ENCODE measurements around the gene CFAP65. TPM values are rescaled to one million over a fixed set of nuclear protein-coding genes. Genes with fewer than 3 reads are reported as not detected.

Gene CFAP65
- total RNA-seq, 6 experiments from 2014 or later = not detected

GRCh38 chr2:218988164-218988563 lies 53.2 kb downstream of the CFAP65 start:
- DNase-seq = no peak
- H3K4me1 ChIP-seq = peaks cover 0 to 5% (median under 1%) of the 10 kb centered on the region in 4 donors
- intact Hi-C loops (cut with DNase I) = no loop called here
- H3K27ac ChIP-seq = no peak overlapping the region
- H3K9me3 ChIP-seq = no peaks in the 10 kb centered on the region
- TF ChIP-seq CTCF (IDR thresholded peaks at IDR 0.05) = no peak
- WGBS (ENCODE audit: insufficient coverage, low coverage, low lambda C conversion rate, missing lambda C conversion rate) = 57% methylated on average over 2 of the region's 3 CpGs
- peaks cover 11 to 35% of the 10 kb centered on the region in 2 donors for H3K27me3 ChIP-seq
- H3K36me3 ChIP-seq = no peaks in the 10 kb centered on the region
- H3K4me3 ChIP-seq = no peak overlapping the region
- ATAC-seq = no peak

DNA sequence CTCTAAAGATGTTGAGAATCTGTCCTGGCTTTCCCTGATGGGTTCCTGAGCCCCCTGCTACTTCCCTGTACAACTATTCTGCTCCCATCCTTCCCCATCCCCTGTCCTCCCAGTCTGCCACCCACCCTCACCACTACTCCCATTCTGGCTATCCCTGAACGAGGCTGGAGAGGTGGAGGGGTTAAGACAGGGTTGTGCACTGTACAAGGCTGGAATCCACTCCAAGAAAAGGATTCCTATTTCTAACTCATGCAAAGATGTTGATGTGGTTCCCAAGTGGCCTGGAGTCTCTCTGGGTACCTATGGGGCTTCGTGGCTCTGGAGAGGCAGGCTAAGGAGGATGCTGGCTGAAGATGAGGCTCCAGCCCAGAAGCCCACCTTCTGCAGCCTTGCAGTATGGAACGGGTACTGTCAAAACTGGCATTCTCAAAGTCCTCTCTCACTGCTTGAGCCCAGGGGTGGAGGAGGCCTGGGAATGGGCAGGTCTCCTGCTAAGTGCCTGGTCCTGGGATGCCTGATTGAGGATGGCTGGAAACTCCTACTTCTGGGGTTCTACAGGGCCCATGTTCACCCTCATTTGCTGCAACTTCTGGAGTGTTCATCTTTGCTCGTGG lies 55.1 kb downstream of the CFAP65 start:
- WGBS (ENCODE audit: insufficient coverage, low coverage, low lambda C conversion rate, missing lambda C conversion rate) = 32% methylated on average over 2 of the region's 4 CpGs
- no peak for DNase-seq
- intact Hi-C loops (cut with DNase I) = no loop called here

DNA sequence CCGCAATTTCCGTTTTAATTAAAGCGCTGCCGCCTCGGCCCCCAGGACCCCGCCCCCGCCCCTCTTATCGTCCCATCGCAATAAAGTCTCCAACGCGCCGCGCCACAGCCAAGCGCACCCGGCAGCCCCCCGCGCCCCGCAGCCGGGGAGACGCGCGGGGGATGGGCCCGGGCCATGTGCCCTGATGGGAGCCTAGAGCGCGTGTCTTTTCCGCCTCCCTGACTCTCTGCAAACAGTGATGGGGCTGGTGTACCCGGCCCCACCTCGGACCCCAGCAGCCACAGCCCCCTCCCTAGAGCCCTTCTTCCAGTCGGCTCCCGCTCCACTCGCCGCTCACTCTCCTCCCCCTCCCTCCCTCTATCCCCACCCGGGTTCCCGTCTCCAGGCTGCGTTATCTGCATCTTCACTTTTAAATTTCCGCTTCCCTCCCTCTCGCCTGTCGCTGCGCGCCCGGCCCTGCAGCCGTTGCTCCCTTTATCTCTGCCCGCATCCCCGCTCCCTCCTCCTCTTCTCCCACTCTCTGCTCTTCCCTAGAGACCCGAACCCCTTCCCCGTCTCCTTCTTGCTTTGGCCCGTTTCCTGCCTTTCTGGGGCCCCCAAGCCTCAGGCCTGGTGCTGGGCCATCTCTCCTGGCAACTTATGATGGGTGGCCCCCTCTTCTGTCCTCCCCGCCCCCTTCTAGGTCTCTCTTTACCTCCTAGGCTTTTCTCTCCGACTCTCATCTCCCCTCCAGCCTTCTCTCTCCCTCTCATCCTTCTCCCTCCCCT lies 55.8 kb downstream of the CFAP65 start:
- peaks cover 0 to 20% (median 3%) of the 10 kb centered on the region in 4 donors for H3K4me1 ChIP-seq
- no peaks in the 10 kb centered on the region for H3K9me3 ChIP-seq
- TF ChIP-seq POLR2A (IDR thresholded peaks at IDR 0.05) (no peak), CTCF (IDR thresholded peaks at IDR 0.05) (no peak)
- DNase-seq (no peak), ATAC-seq (no peak)
- H3K4me3 ChIP-seq = no peak overlapping the region
- intact Hi-C loops (cut with DNase I) = no loop called here
- no peak overlapping the region for H3K27ac ChIP-seq
- peaks cover 19 to 35% of the 10 kb centered on the region in 2 donors for H3K27me3 ChIP-seq
- 5% methylated on average over 37 of the region's 49 CpGs for WGBS (ENCODE audit: insufficient coverage, low coverage, low lambda C conversion rate, missing lambda C conversion rate)
- H3K36me3 ChIP-seq = no peaks in the 10 kb centered on the region

More for the DNA sequence above, 55.1 kb downstream of the CFAP65 start:
- H3K27me3 ChIP-seq = peaks cover 19 to 35% of the 10 kb centered on the region in 2 donors
- H3K4me1 ChIP-seq = peaks cover 0 to 14% (median 3%) of the 10 kb centered on the region in 4 donors
- H3K27ac ChIP-seq = no peak overlapping the region
- no peak overlapping the region for H3K4me3 ChIP-seq
- no peak for ATAC-seq
- no peaks in the 10 kb centered on the region for H3K36me3 ChIP-seq
- no peaks in the 10 kb centered on the region for H3K9me3 ChIP-seq
- TF ChIP-seq CTCF (IDR thresholded peaks at IDR 0.05) (no peak), POLR2A (IDR thresholded peaks at IDR 0.05) (no peak)

DNA sequence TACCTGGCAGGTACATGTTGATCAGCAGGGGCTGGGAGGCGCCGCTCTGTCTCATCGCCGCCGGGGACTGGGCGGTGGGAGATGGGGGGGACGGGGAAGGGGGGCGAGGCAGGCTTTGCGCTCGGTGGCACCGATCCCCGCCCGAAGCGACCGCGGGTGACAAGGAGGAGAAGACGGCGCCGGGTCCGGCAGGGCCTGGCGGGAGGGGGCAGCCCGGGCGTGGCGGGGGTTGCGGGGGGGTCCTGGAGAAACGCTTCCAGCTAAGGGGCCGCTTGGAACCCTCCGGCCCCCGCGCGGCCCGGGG lies 56.3 kb downstream of the CFAP65 start, which contains the start of gene FEV:
FEV (minus strand) TSS at position 164 of the 304 bp plus-strand sequence; CDS start at position 55, 109 bp downstream.
- H3K4me3 ChIP-seq = no peak within 1 kb of the TSS
- H3K36me3 ChIP-seq = no peaks in the 10 kb centered on the region
- peaks cover 0 to 20% (median 3%) of the 10 kb centered on the region in 4 donors for H3K4me1 ChIP-seq
- H3K27me3 ChIP-seq = peaks cover 19 to 35% of the 10 kb centered on the region in 2 donors
- WGBS (ENCODE audit: insufficient coverage, low coverage, low lambda C conversion rate, missing lambda C conversion rate) = 1% methylated on average over 20 of the region's 32 CpGs
- ATAC-seq (no peak), DNase-seq (no peak)
- intact Hi-C loops (cut with DNase I) = no loop called here
- no peaks in the 10 kb centered on the region for H3K9me3 ChIP-seq
- H3K27ac ChIP-seq = no peak within 1 kb of the TSS
- TF ChIP-seq CTCF (IDR thresholded peaks at IDR 0.05) (no peak), POLR2A (IDR thresholded peaks at IDR 0.05) (no peak)

Data from right lobe of liver (tissue), 6 donors.